Astrocyte of the cerebellum (primary cell): ENCODE measurements around the gene GJB1.

Source experiments
- DNase-seq: peaks from one replicate; pipeline ENCODE4 v3.0.0-alpha.2; 2011; ENCODE audit warnings: low read depth
- H3K4me3 ChIP-seq: 2 replicates; pipeline ENCODE4 v1.5.1; 2011; ENCODE audit warnings: mild to moderate bottlenecking, low read depth, low read length, moderate library complexity
- CTCF ChIP-seq: IDR thresholded peaks from 2 replicates; pipeline ENCODE4 v1.5.1; 2012; ENCODE audit warnings: low read length, low read depth, moderate library complexity, mild to moderate bottlenecking; ENCODE audit errors: missing control alignments
- in situ Hi-C: cut with HindIII; loops from 2 replicates; pipeline ENCODE4 v1.10.0; 2017; ENCODE audit warnings: low sequenced_read_pairs

GJB1 gene

GRCh38 chrX:71214152-71214551 lies 8.9 kb upstream of the GJB1 start:
- no peak overlapping the region for H3K4me3 ChIP-seq
- DNase-seq = no peak
- TF ChIP-seq CTCF = no peak
- in situ Hi-C loops = no loop called here

- no peak overlapping the region for H3K4me3 ChIP-seq
- no peak for DNase-seq
- in situ Hi-C loops = no loop called here
- no peak for TF ChIP-seq CTCF
Observed at GRCh38 chrX:71214604-71215337, 8.3 kb upstream of the GJB1 start.

GRCh38 chrX:71215338-71215912 lies 7.6 kb upstream of the GJB1 start:
- in situ Hi-C loops = no loop called here
- H3K4me3 ChIP-seq = no peak overlapping the region
- no peak for TF ChIP-seq CTCF
- DNase-seq = no peak

GRCh38 chrX:71216485-71216884 lies 6.5 kb upstream of the GJB1 start:
- no peak for DNase-seq
- TF ChIP-seq CTCF = no peak
- no peak overlapping the region for H3K4me3 ChIP-seq
- in situ Hi-C loops = no loop called here

GRCh38 chrX:71217298-71217697 lies 5.7 kb upstream of the GJB1 start:
- TF ChIP-seq CTCF = no peak
- in situ Hi-C loops = no loop called here
- no peak overlapping the region for H3K4me3 ChIP-seq
- no peak for DNase-seq

GRCh38 chrX:71221145-71221544 lies 1.9 kb upstream of the GJB1 start:
- in situ Hi-C loops = no loop called here
- no peak for TF ChIP-seq CTCF
- no peak for DNase-seq
- H3K4me3 ChIP-seq = no peak overlapping the region
